ENCODE data around the gene ABI3. TPM values are rescaled to one million over a fixed set of nuclear protein-coding genes. Genes with fewer than 3 reads are reported as not detected.
A peak's percentile ranks its signal among the peaks of the same experiment; 100 is the strongest.

The ABI3 gene
- total RNA-seq, 1 experiment from 2014 or later, result not detected

- POLR2A ChIA-PET (ENCODE audit: unreplicated experiment), result no interaction called here
- Histone ChIP-seq H3F3A (ENCODE audit: insufficient read depth, low read depth) (peaks cover 6% of the 10 kb centered on the region; the same call in 1 of the 2 replicates), H3K9me2 (ENCODE audit: insufficient read depth) (no peaks in the 10 kb centered on the region), H2AFZ (no peak overlapping the region), H3K4me1 (replicated peaks; ENCODE audit: insufficient read depth) (peaks cover 10% of the 10 kb centered on the region), H3K9me3 (ENCODE audit: insufficient read depth, low read depth) (no peaks in the 10 kb centered on the region), H3K4me3 (no peak overlapping the region), H3K36me3 (ENCODE audit: low read depth) (no peaks in the 10 kb centered on the region), H3K27ac (no peak overlapping the region), H3K27me3 (ENCODE audit: insufficient read depth, low read depth) (no peaks in the 10 kb centered on the region), H4K20me1 (ENCODE audit: insufficient read depth) (no peaks in the 10 kb centered on the region), H3K79me2 (ENCODE audit: low read depth) (no peaks in the 10 kb centered on the region), H3K4me2 (peak overlapping the region; percentile 12; the same call in 1 of the 2 replicates)
- TF ChIP-seq, protein P1, sequence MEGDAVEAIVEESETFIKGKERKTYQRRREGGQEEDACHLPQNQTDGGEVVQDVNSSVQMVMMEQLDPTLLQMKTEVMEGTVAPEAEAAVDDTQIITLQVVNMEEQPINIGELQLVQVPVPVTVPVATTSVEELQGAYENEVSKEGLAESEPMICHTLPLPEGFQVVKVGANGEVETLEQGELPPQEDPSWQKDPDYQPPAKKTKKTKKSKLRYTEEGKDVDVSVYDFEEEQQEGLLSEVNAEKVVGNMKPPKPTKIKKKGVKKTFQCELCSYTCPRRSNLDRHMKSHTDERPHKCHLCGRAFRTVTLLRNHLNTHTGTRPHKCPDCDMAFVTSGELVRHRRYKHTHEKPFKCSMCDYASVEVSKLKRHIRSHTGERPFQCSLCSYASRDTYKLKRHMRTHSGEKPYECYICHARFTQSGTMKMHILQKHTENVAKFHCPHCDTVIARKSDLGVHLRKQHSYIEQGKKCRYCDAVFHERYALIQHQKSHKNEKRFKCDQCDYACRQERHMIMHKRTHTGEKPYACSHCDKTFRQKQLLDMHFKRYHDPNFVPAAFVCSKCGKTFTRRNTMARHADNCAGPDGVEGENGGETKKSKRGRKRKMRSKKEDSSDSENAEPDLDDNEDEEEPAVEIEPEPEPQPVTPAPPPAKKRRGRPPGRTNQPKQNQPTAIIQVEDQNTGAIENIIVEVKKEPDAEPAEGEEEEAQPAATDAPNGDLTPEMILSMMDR (conservative IDR thresholded peaks at IDR 0.05), result no peak
- no peak for TF ChIP-seq EZH2 (IDR thresholded peaks at IDR 0.05; ENCODE audit: low read depth)
- DNase-seq, result peak in 1 of 2 experiments; percentile 81
- CTCF ChIA-PET, result no interaction called here
- no TSS peak for BruUV-seq (replicated peaks)
- intact Hi-C loops (cut with micrococcal nuclease; ENCODE audit: unreplicated experiment), result no loop called here
Measured at GRCh38 chr17:49249292-49249794, 38.8 kb downstream of the ABI3 start.

- Histone ChIP-seq H3K27me3 (ENCODE audit: insufficient read depth, low read depth) (no peaks in the 10 kb centered on the region), H4K20me1 (ENCODE audit: insufficient read depth) (no peaks in the 10 kb centered on the region), H3K27ac (no peak overlapping the region), H3K79me2 (ENCODE audit: low read depth) (no peaks in the 10 kb centered on the region), H3K4me1 (replicated peaks; ENCODE audit: insufficient read depth) (peaks cover 10% of the 10 kb centered on the region), H3K36me3 (ENCODE audit: low read depth) (no peaks in the 10 kb centered on the region), H3K4me2 (peak overlapping the region; percentile 12; the same call in 1 of the 2 replicates), H3K9me3 (ENCODE audit: insufficient read depth, low read depth) (no peaks in the 10 kb centered on the region), H3F3A (ENCODE audit: insufficient read depth, low read depth) (peaks cover 6% of the 10 kb centered on the region; the same call in 1 of the 2 replicates), H3K9me2 (ENCODE audit: insufficient read depth) (no peaks in the 10 kb centered on the region), H3K4me3 (no peak overlapping the region), H2AFZ (no peak overlapping the region)
- no TSS peak for BruUV-seq (replicated peaks)
- ChIA-PET POLR2A (ENCODE audit: unreplicated experiment) (no interaction called here), CTCF (no interaction called here)
- intact Hi-C loops (cut with micrococcal nuclease; ENCODE audit: unreplicated experiment), result no loop called here
- TF ChIP-seq EZH2 (IDR thresholded peaks at IDR 0.05; ENCODE audit: low read depth), result no peak
- TF ChIP-seq, protein P1 (conservative IDR thresholded peaks at IDR 0.05), result no peak
- no peak for DNase-seq
Measured at GRCh38 chr17:49249890-49250522, 39.5 kb downstream of the ABI3 start.

DNA sequence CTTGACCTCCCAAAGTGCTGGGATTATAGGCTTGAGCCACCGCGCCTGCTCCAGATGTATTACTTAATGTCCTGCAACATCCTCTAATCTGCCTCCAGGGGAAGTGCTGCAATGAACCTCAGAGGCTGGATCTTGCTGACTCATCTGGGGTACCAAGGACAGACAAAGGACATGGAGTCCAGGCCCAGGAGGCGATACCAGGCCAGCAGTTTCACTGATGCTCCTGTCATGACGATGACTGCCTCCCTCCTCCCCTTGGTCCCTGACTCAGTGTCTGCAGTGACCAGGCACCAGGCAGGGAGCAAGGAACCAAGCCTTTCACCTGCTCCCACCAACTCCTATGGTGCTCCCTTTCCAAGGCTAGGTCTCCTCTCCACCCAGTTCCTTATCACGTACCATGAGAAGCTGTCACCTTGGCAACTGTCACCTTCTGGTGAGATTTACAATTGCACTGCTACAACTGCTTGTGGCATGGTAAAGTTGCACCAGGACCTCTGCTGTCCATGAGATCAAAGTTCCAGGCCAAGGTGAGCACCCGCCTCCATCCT is 41.7 kb downstream of the ABI3 start:
- no TSS peak for BruUV-seq (replicated peaks)
- H3F3A ChIP-seq (ENCODE audit: insufficient read depth, low read depth), result peaks cover 6% of the 10 kb centered on the region; the same call in 1 of the 2 replicates
- no peak overlapping the region for H2AFZ ChIP-seq
- H3K4me3 ChIP-seq, result no peak overlapping the region
- TF ChIP-seq, protein P1 (conservative IDR thresholded peaks at IDR 0.05), result no peak
- no peak for TF ChIP-seq EZH2 (IDR thresholded peaks at IDR 0.05; ENCODE audit: low read depth)
- POLR2A ChIA-PET (ENCODE audit: unreplicated experiment), result interaction anchor here (0.5 to 0.6 kb wide), 2 partner anchors 88 kb away, joined by 3 to 6 read pairs; no protein-coding TSS in a partner anchor
- no peak overlapping the region for H3K27ac ChIP-seq
- no peaks in the 10 kb centered on the region for H3K79me2 ChIP-seq (ENCODE audit: low read depth)
- CTCF ChIA-PET, result no interaction called here
- H3K27me3 ChIP-seq (ENCODE audit: insufficient read depth, low read depth), result no peaks in the 10 kb centered on the region
- H4K20me1 ChIP-seq (ENCODE audit: insufficient read depth), result no peaks in the 10 kb centered on the region
- no peaks in the 10 kb centered on the region for H3K36me3 ChIP-seq (ENCODE audit: low read depth)
- intact Hi-C loops (cut with micrococcal nuclease; ENCODE audit: unreplicated experiment), result no loop called here
- H3K4me1 ChIP-seq (replicated peaks; ENCODE audit: insufficient read depth), result peaks cover 10% of the 10 kb centered on the region
- no peak for DNase-seq
- no peaks in the 10 kb centered on the region for H3K9me2 ChIP-seq (ENCODE audit: insufficient read depth)
- H3K9me3 ChIP-seq (ENCODE audit: insufficient read depth, low read depth), result no peaks in the 10 kb centered on the region
- no peak overlapping the region for H3K4me2 ChIP-seq

All from PC-9 (cell line).